ENCODE data around the gene DNAJA1.
"Not testable (repeated sequence)": the region's sequence is repeated elsewhere in the genome, so short reads cannot be mapped to it uniquely, and the experiment has no call there.

DNAJA1 gene

GRCh38 chr9:33082128-33082527 lies 57.1 kb downstream of the DNAJA1 start:
- DNase-seq (ENCODE audit: low read depth), result no peak

- no peak for DNase-seq (ENCODE audit: low read depth)
Observed at GRCh38 chr9:33082538-33083326, 57.7 kb downstream of the DNAJA1 start.

- DNase-seq (ENCODE audit: low read depth), result not testable (repeated sequence)
Observed at GRCh38 chr9:33085672-33086071, 60.6 kb downstream of the DNAJA1 start.

Data from stimulated activated CD8-positive, alpha-beta memory T cell treated with anti-CD3 and anti-CD28 coated beads, Interleukin-4, amount 100 ng/mL, for 24 hours (primary cell).